ENCODE data around the gene REPS1. TPM values are rescaled to one million over a fixed set of nuclear protein-coding genes. Genes with fewer than 3 reads are reported as not detected.

Gene REPS1
- total RNA-seq, 1 experiment from 2014 or later: 63.4 TPM

GRCh38 chr6:138991206-138991605, 3.2 kb upstream of the REPS1 start:
- Histone ChIP-seq H3K36me3 (ENCODE audit: insufficient read depth, low read length, poor library complexity, severe bottlenecking) (no peaks in the 10 kb centered on the region), H3K9me3 (ENCODE audit: low read depth, low read length, poor library complexity, severe bottlenecking) (no peaks in the 10 kb centered on the region), H3K27ac (ENCODE audit: low read depth, low read length, poor library complexity, severe bottlenecking) (no peak overlapping the region), H3K27me3 (replicated peaks; ENCODE audit: insufficient read depth, low read depth, low read length, poor library complexity) (no peaks in the 10 kb centered on the region), H3K4me3 (ENCODE audit: low read depth, low read length, poor library complexity, severe bottlenecking) (no peak overlapping the region), H3K4me1 (ENCODE audit: insufficient read depth, low read length, poor library complexity, severe bottlenecking) (peaks cover 3% of the 10 kb centered on the region)
- intact Hi-C loops (cut with micrococcal nuclease; ENCODE audit: unreplicated experiment): no loop called here
- DNase-seq (ENCODE audit: low spot score): no peak
- BruUV-seq (replicated peaks): no TSS peak
- TF ChIP-seq CTCF (conservative IDR thresholded peaks at IDR 0.05; ENCODE audit: low read depth, low read length) (no peak), EZH2 (IDR thresholded peaks at IDR 0.05; ENCODE audit: borderline replicate concordance, low read depth, low read length, poor library complexity, severe bottlenecking) (no peak)
- CTCF ChIA-PET: interaction anchor here (1.3 kb wide), 1 partner anchor 175 kb away, joined by 7 read pairs; no protein-coding TSS in a partner anchor
- POLR2A ChIA-PET (ENCODE audit: low non-redundant PET): no interaction called here

- ChIA-PET CTCF (no interaction called here), POLR2A (ENCODE audit: low non-redundant PET) (no interaction called here)
- Histone ChIP-seq H3K4me3 (ENCODE audit: low read depth, low read length, poor library complexity, severe bottlenecking) (no peak overlapping the region), H3K27ac (ENCODE audit: low read depth, low read length, poor library complexity, severe bottlenecking) (no peak overlapping the region), H3K4me1 (ENCODE audit: insufficient read depth, low read length, poor library complexity, severe bottlenecking) (peaks cover 13% of the 10 kb centered on the region), H3K27me3 (replicated peaks; ENCODE audit: insufficient read depth, low read depth, low read length, poor library complexity) (no peaks in the 10 kb centered on the region), H3K36me3 (ENCODE audit: insufficient read depth, low read length, poor library complexity, severe bottlenecking) (no peaks in the 10 kb centered on the region), H3K9me3 (ENCODE audit: low read depth, low read length, poor library complexity, severe bottlenecking) (no peaks in the 10 kb centered on the region)
- intact Hi-C loops (cut with micrococcal nuclease; ENCODE audit: unreplicated experiment): loop anchor here (10.0 kb wide), 1 partner anchor 375 kb away; no protein-coding TSS in a partner anchor
- BruUV-seq (replicated peaks): no TSS peak
- TF ChIP-seq EZH2 (IDR thresholded peaks at IDR 0.05; ENCODE audit: borderline replicate concordance, low read depth, low read length, poor library complexity, severe bottlenecking): no peak
- TF ChIP-seq CTCF (conservative IDR thresholded peaks at IDR 0.05; ENCODE audit: low read depth, low read length): no peak
- DNase-seq (ENCODE audit: low spot score): no peak
These were observed 1.3 kb upstream of the REPS1 start for GRCh38 chr6:138989098-138989983.

- ChIA-PET CTCF (interaction anchor here (0.6 kb wide), 1 partner anchor 1531 kb away, joined by 3 read pairs; no protein-coding TSS in a partner anchor), POLR2A (ENCODE audit: low non-redundant PET) (no interaction called here)
- no peak for DNase-seq (ENCODE audit: low spot score)
- Histone ChIP-seq H3K27ac (ENCODE audit: low read depth, low read length, poor library complexity, severe bottlenecking) (peak overlapping the region; percentile 91), H3K27me3 (replicated peaks; ENCODE audit: insufficient read depth, low read depth, low read length, poor library complexity) (no peaks in the 10 kb centered on the region), H3K4me1 (ENCODE audit: insufficient read depth, low read length, poor library complexity, severe bottlenecking) (peaks cover 13% of the 10 kb centered on the region), H3K4me3 (ENCODE audit: low read depth, low read length, poor library complexity, severe bottlenecking) (peak overlapping the region; percentile 72), H3K9me3 (ENCODE audit: low read depth, low read length, poor library complexity, severe bottlenecking) (no peaks in the 10 kb centered on the region), H3K36me3 (ENCODE audit: insufficient read depth, low read length, poor library complexity, severe bottlenecking) (no peaks in the 10 kb centered on the region)
- no peak for TF ChIP-seq CTCF (conservative IDR thresholded peaks at IDR 0.05; ENCODE audit: low read depth, low read length)
- no peak for TF ChIP-seq EZH2 (IDR thresholded peaks at IDR 0.05; ENCODE audit: borderline replicate concordance, low read depth, low read length, poor library complexity, severe bottlenecking)
- intact Hi-C loops (cut with micrococcal nuclease; ENCODE audit: unreplicated experiment): loop anchor here (1.0 to 10.0 kb wide), 2 partner anchors 172 to 376 kb away; no protein-coding TSS in a partner anchor
- BruUV-seq (replicated peaks): no TSS peak
These were observed 399 bp upstream of the REPS1 start for GRCh38 chr6:138988469-138988834.
